Camera-type eye (tissue), 1 donor: Measurements from ENCODE around the gene GMCL2. TPM values are rescaled to one million over a fixed set of nuclear protein-coding genes. Genes with fewer than 3 reads are reported as not detected.

ENCODE experiments used
- total RNA-seq: library from RNA; depleted of rRNA; stranded (reverse); fragments of >200 nt; gene quantifications from one replicate; pipeline ENCODE4 v1.2.3, GENCODE V29; 2014

GMCL2 gene, protein sequence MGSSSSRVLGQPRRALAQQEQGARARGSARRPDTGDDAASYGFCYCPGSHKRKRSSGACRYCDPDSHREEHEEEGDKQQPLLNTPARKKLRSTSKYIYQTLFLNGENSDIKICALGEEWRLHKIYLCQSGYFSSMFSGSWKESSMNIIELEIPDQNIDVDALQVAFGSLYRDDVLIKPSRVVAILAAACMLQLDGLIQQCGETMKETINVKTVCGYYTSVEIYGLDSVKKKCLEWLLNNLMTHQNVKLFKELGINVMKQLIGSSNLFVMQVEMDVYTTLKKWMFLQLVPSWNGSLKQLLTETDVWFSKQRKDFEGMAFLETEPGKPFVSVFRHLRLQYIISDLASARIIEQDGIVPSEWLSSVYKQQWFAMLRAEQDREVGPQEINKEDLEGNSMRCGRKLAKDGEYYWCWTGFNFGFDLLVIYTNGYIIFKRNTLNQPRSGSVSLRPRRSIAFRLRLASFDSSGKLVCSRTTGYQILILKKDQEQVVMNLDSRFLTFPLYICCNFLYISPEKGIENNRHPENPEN
- not detected for total RNA-seq

DNA sequence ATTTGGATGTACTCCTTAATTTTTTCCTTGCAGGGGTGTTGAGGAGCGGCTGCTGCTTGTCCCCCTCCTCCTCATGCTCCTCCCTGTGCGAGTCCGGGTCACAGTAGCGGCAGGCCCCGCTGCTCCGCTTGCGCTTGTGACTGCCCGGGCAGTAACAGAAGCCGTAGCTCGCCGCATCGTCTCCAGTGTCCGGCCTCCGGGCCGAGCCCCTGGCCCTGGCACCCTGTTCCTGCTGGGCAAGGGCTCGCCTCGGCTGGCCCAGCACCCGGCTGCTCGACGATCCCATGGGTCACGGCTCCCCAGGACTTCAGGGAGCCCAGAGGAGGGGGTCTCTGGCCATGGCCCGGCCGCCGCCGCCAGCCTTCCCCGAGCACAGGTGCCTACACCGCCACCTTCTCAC, at the start of gene GMCL2:
Gene GMCL2, minus strand, starts transcription at position 358 of the 400 bp plus-strand sequence. Its CDS starts 72 bp downstream, at position 286.

DNA sequence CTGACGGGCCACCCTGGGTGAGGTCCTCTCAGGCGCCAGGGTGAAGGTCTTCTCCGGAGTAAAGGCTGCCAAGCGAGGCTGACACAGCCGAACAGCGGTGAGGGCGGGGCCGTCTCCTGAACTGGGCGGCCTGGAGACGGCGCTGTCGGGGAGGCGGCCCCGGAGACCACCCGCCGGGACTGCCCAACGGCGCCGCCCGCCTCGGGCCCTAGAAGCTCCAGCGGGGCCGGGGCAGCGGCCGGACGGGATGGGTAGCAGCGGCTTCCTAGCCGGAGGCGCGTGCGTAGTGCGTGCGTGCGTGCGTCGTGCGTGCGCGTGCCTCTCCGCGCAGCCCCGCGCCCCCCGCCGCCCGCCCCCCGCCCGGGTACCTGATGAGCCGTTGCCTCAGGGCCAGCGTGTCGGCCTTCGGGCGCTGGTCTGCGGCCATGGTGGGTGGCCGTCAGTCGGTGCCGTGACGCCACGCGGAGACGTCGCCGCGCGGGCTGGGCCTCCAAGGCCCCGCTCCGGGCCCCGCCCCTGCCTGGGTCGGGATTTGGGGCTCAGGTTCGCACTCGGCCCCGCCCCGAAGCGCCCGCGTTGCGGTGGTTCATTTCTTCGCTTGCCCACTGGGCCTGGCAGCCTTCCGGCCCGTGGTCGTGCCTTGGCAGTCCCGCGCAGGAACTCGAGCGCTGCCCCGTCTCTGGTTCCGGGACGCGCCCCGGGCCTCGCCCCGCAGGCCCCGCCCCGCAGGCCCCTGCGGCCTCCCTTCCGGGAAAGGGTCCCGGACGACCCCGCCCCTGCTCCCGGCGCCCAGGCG, 45.2 kb upstream of the GMCL2 start, which contains the start of gene PHYKPL:
Gene PHYKPL, minus strand, starts transcription at position 679 of the 796 bp plus-strand sequence. Its CDS starts 252 bp downstream, at position 427.

DNA sequence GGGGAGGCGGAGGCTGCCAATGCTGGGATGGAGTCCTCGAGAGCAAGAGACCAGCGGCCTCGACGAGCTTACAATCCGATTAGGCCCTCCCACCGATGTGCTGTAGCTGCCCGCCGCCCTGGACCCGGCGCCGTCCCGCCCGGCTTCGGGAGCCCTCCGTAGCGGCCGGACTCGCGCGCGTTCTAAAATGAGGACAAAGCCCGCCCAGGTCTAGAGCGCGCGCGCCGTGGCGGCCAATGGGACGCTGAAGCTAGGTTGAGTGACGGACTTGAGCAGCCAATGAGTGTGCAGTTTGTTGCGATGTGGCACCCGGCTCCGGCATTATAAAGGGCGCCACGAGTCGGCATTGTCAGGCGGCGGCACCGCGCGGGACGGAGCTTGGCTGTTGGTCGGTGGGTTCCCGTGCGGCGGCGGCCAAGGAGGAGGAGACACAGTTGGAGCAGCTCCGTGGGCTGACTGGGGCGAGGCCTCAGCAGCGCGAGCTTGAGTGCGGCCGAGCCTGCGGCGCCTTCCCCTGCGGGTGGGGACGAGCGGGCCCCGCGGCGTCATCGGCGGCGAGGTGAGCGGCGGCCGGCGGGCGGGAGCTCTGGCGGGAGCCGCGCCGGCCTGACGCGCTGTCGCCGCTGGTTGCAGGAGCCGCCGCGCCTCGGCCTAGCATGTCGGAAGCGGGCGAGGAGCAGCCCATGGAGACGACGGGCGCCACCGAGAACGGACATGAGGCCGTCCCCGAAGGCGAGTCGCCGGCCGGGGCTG, 17.2 kb upstream of the GMCL2 start, which contains the start of gene HNRNPAB:
Gene HNRNPAB, plus strand, starts transcription at position 352 of the 753 bp plus-strand sequence. Its CDS starts 305 bp downstream, at position 657.

DNA sequence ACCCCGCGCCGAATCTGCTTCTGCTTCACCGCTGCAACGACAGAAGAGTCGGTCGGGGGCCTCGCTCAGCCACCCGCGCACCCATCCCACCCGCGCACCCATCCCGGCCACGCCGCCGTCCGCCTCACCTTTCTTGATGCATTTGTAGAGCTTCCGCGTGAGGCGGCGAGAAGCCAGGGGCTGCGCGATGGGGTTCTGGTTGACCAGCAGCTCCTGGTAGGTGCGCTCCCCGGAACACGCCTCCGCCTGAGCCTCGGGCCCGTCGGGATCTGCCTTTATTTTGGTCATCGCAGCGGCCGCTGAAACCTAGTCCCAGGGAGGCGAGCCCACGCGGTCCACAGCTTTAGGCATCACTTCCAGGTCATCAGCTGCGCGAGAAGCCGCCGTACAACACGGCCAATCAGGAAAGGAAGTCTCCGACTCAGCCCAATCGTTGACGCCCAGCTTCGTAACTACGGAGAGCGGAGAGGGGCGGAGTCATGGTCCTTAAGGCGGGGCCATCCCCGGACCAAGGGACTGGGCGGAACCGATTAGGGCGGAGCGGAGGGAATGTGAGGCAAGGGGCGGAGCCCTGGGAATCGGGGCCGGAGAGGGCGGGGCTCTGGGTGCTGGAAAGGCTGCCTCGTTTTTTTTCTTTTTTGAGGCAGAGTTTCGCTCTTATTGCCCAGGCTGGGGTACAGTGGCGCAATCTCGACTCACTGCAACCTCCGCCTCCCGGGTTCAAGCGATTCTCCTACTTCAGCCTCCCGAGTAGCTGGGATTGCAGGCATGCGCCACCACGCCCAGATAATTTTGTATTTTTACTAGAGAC, 33.4 kb downstream of the GMCL2 start, which contains the start of gene NHP2:
Gene NHP2, minus strand, starts transcription at position 356 of the 811 bp plus-strand sequence. Its CDS starts 68 bp downstream, at position 288.

Other genes starting within 250 kb of the GMCL2 start
- gene PROP1, start 191.1 kb downstream of the GMCL2 start, total RNA-seq, result not detected
- gene N4BP3, start 73.8 kb downstream of the GMCL2 start, total RNA-seq, result 10.6 TPM
- 34.6 TPM for gene RMND5B, start 56.4 kb downstream of the GMCL2 start, total RNA-seq
- gene NHP2, start 33.5 kb downstream of the GMCL2 start, total RNA-seq, result 109 TPM
- 63.4 TPM for gene HNRNPAB, start 17.2 kb upstream of the GMCL2 start, total RNA-seq
- 46.6 TPM for gene PHYKPL, start 45.4 kb upstream of the GMCL2 start, total RNA-seq